ENCODE results near the gene TMEM270. TPM values are rescaled to one million over a fixed set of nuclear protein-coding genes. Genes with fewer than 3 reads are reported as not detected.

TMEM270 gene
- total RNA-seq, 2 donors from 2014 or later, result not detected

- H3K27me3 ChIP-seq (ENCODE audit: control insufficient read depth, insufficient read depth, low read length, poor library complexity, severe bottlenecking), result no peaks in the 10 kb centered on the region
- Mint-ChIP-seq H3K27me3 (ENCODE audit: insufficient read depth) (peaks cover 3% of the 10 kb centered on the region), H3K4me1 (no peaks in the 10 kb centered on the region), H3K27ac (no peak overlapping the region), H3K9me3 (peaks cover 12% of the 10 kb centered on the region), H3K4me3 (no peak overlapping the region), H3K36me3 (ENCODE audit: low read depth) (no peaks in the 10 kb centered on the region)
- 75 to 91% methylated on average over 9 to 20 of the region's 20 CpGs for WGBS, 2 experiments (ENCODE audit: insufficient coverage in 1 of 2, insufficient read length in 1 of 2)
- H3K36me3 ChIP-seq (ENCODE audit: control insufficient read depth, insufficient read depth, low read length), result no peaks in the 10 kb centered on the region
- peak overlapping the region; percentile 72 for H3K27ac ChIP-seq (ENCODE audit: low read depth, low read length)
- no peak overlapping the region for H3K4me3 ChIP-seq (ENCODE audit: low read length)
- peaks cover 6% of the 10 kb centered on the region for H3K9me3 ChIP-seq (ENCODE audit: control insufficient read depth, low read length)
- no peak overlapping the region for H3K9ac ChIP-seq (ENCODE audit: extremely low read depth, low read length, poor library complexity, severe bottlenecking)
- no peak for TF ChIP-seq CTCF (conservative IDR thresholded peaks at IDR 0.05)
- DNase-seq, result no peak
- no peaks in the 10 kb centered on the region for H3K4me1 ChIP-seq (ENCODE audit: control insufficient read depth, insufficient read depth, low read length)
These were observed 34.0 kb downstream of the TMEM270 start for GRCh38 chr7:73894733-73895551.

GRCh38 chr7:73895626-73896025 lies 34.7 kb downstream of the TMEM270 start:
- Histone ChIP-seq H3K4me3 (ENCODE audit: low read length) (no peak overlapping the region), H3K27ac (ENCODE audit: low read depth, low read length) (no peak overlapping the region), H3K36me3 (ENCODE audit: control insufficient read depth, insufficient read depth, low read length) (no peaks in the 10 kb centered on the region), H3K27me3 (ENCODE audit: control insufficient read depth, insufficient read depth, low read length, poor library complexity, severe bottlenecking) (no peaks in the 10 kb centered on the region), H3K9ac (ENCODE audit: extremely low read depth, low read length, poor library complexity, severe bottlenecking) (no peak overlapping the region), H3K9me3 (ENCODE audit: control insufficient read depth, low read length) (peaks cover 6% of the 10 kb centered on the region), H3K4me1 (ENCODE audit: control insufficient read depth, insufficient read depth, low read length) (no peaks in the 10 kb centered on the region)
- Mint-ChIP-seq H3K36me3 (ENCODE audit: low read depth) (no peaks in the 10 kb centered on the region), H3K9me3 (peaks cover 12% of the 10 kb centered on the region), H3K4me1 (no peaks in the 10 kb centered on the region), H3K27me3 (ENCODE audit: insufficient read depth) (peaks cover 3% of the 10 kb centered on the region), H3K27ac (no peak overlapping the region), H3K4me3 (no peak overlapping the region)
- 93 to 100% methylated on average over 1 to 3 of the region's 3 CpGs for WGBS, 2 experiments (ENCODE audit: insufficient coverage in 1 of 2, insufficient read length in 1 of 2)
- DNase-seq, result no peak
- TF ChIP-seq CTCF (conservative IDR thresholded peaks at IDR 0.05), result no peak

GRCh38 chr7:73896454-73896853 lies 35.5 kb downstream of the TMEM270 start:
- no peak for DNase-seq
- H3K27me3 Mint-ChIP-seq (ENCODE audit: insufficient read depth), result peaks cover 3% of the 10 kb centered on the region
- no peak overlapping the region for H3K27ac ChIP-seq (ENCODE audit: low read depth, low read length)
- H3K4me1 Mint-ChIP-seq, result no peaks in the 10 kb centered on the region
- H3K36me3 Mint-ChIP-seq (ENCODE audit: low read depth), result no peaks in the 10 kb centered on the region
- peaks cover 6% of the 10 kb centered on the region for H3K9me3 ChIP-seq (ENCODE audit: control insufficient read depth, low read length)
- no peaks in the 10 kb centered on the region for H3K36me3 ChIP-seq (ENCODE audit: control insufficient read depth, insufficient read depth, low read length)
- no peak for TF ChIP-seq CTCF (conservative IDR thresholded peaks at IDR 0.05)
- 88 to 100% methylated on average over 1 of the region's 1 CpG for WGBS, 2 experiments (ENCODE audit: insufficient coverage in 1 of 2, insufficient read length in 1 of 2)
- H3K27ac Mint-ChIP-seq, result no peak overlapping the region
- H3K27me3 ChIP-seq (ENCODE audit: control insufficient read depth, insufficient read depth, low read length, poor library complexity, severe bottlenecking), result no peaks in the 10 kb centered on the region
- no peak overlapping the region for H3K9ac ChIP-seq (ENCODE audit: extremely low read depth, low read length, poor library complexity, severe bottlenecking)
- no peak overlapping the region for H3K4me3 ChIP-seq (ENCODE audit: low read length)
- H3K4me3 Mint-ChIP-seq, result no peak overlapping the region
- H3K4me1 ChIP-seq (ENCODE audit: control insufficient read depth, insufficient read depth, low read length), result no peaks in the 10 kb centered on the region
- H3K9me3 Mint-ChIP-seq, result peaks cover 12% of the 10 kb centered on the region

Measured in endodermal cell (in vitro differentiated cells).